HepG2 (cell line): ENCODE results near the gene GALNT10. TPM values are rescaled to one million over a fixed set of nuclear protein-coding genes. Genes with fewer than 3 reads are reported as not detected.

ENCODE experiments used
- AKNA ChIP-seq: sonication (generic); formaldehyde crosslinking; IDR thresholded peaks from 2 replicates; pipeline ENCODE4 v1.4.0; 2020; ENCODE audit warnings: missing genetic modification reagents, borderline replicate concordance
- CBFB ChIP-seq: sonication (generic); formaldehyde crosslinking; IDR thresholded peaks from 2 replicates; pipeline ENCODE4 v1.4.0; 2020; ENCODE audit warnings: missing genetic modification reagents
- GLMP ChIP-seq: sonication (generic); formaldehyde crosslinking; IDR thresholded peaks from 2 replicates; pipeline ENCODE4 v1.9.0; 2021; ENCODE audit warnings: missing genetic modification reagents, mild to moderate bottlenecking, borderline replicate concordance
- HDAC6 ChIP-seq: fragments of 200-600 bp; sonication (generic); IDR thresholded peaks from 2 replicates; pipeline ENCODE4 v1.7.0; 2017; ENCODE audit warnings: mild to moderate bottlenecking, antibody characterized with exemption, low read length, low read depth
- HNF4G ChIP-seq, 2 experiments: sonication (generic) in 1 of 2; formaldehyde crosslinking in 1 of 2; IDR thresholded peaks; 2 replicates each; pipeline versions ENCODE4 v1.4.0 to v1.6.1; 2011 to 2020; ENCODE audit warnings: borderline replicate concordance in 2 of 2, low read depth in 2 of 2, mild to moderate bottlenecking in 2 of 2, low read length in 1 of 2, missing genetic modification reagents in 1 of 2, moderate library complexity in 1 of 2
- MED8 ChIP-seq: sonication (generic); formaldehyde crosslinking; IDR thresholded peaks from 2 replicates; pipeline ENCODE4 v1.8.1; 2023; ENCODE audit warnings: mild to moderate bottlenecking, missing genetic modification reagents; ENCODE audit not compliant: insufficient replicate concordance
- NRL ChIP-seq: sonication (generic); formaldehyde crosslinking; IDR thresholded peaks from 2 replicates; pipeline ENCODE4 v1.5.0; 2020; ENCODE audit warnings: missing genetic modification reagents, mild to moderate bottlenecking, moderate library complexity, borderline replicate concordance
- PCBP2 ChIP-seq: fragments of 200-400 bp; formaldehyde crosslinking; optimal IDR thresholded peaks from 2 replicates; pipeline ENCODE3; 2018; ENCODE audit warnings: low read length, low read depth; ENCODE audit not compliant: poor library complexity, severe bottlenecking
- PHF5A ChIP-seq: IDR thresholded peaks from one replicate; pipeline ENCODE4 v1.6.1; 2018; ENCODE audit warnings: low read depth, missing genetic modification reagents; ENCODE audit not compliant: unreplicated experiment
- SRF ChIP-seq: IDR thresholded peaks from 2 replicates; pipeline ENCODE4 v1.6.1; 2011; ENCODE audit warnings: mild to moderate bottlenecking, low read depth, low read length, moderate library complexity
- ZBTB44 ChIP-seq: sonication (generic); formaldehyde crosslinking; IDR thresholded peaks from 2 replicates; pipeline ENCODE4 v1.4.0; 2020; ENCODE audit warnings: missing genetic modification reagents
- ZBTB49 ChIP-seq: sonication (generic); formaldehyde crosslinking; IDR thresholded peaks from 2 replicates; pipeline ENCODE4 v1.4.0; 2020; ENCODE audit warnings: missing genetic modification reagents, borderline replicate concordance
- ZFP82 ChIP-seq: sonication (generic); formaldehyde crosslinking; IDR thresholded peaks from 2 replicates; pipeline ENCODE4 v1.5.1; 2020; ENCODE audit warnings: mild to moderate bottlenecking, missing genetic modification reagents, borderline replicate concordance
- ZFY ChIP-seq: sonication (generic); formaldehyde crosslinking; IDR thresholded peaks from 2 replicates; pipeline ENCODE4 v1.4.0; 2020; ENCODE audit warnings: missing genetic modification reagents
- ZNF263 ChIP-seq: sonication (generic); formaldehyde crosslinking; IDR thresholded peaks from 2 replicates; pipeline ENCODE4 v1.4.0; 2020; ENCODE audit warnings: missing genetic modification reagents
- ZNF326 ChIP-seq: sonication (generic); formaldehyde crosslinking; IDR thresholded peaks from 2 replicates; pipeline ENCODE4 v1.4.0; 2020; ENCODE audit warnings: missing genetic modification reagents, borderline replicate concordance
- ZNF441 ChIP-seq: sonication (generic); formaldehyde crosslinking; IDR thresholded peaks from 2 replicates; pipeline ENCODE4 v1.7.0; 2021; ENCODE audit warnings: missing genetic modification reagents, borderline replicate concordance
- polyA plus RNA-seq, 8 experiments: library from polyadenylated mRNA; depleted of rRNA in 3 of 8; stranded (reverse) in 7 of 8; unstranded in 1 of 8; fragments of >200 nt; fragmentation: Illumina TruSeq in 4 of 8; extraction: Trizol in 4 of 8; gene quantifications; 2 replicates each; pipeline versions ENCODE4 v1.2.1 to v1.2.3, GENCODE V29; 2011 to 2016; ENCODE audit warnings: low read depth in 4 of 8, missing spikeins in 1 of 8, mixed read lengths in 1 of 8; ENCODE audit not compliant: insufficient read depth in 1 of 8
- total RNA-seq, 5 experiments: library from RNA; depleted of rRNA; stranded (reverse); fragments of >200 nt; fragmentation: Illumina TruSeq; extraction: Trizol; gene quantifications; 2 replicates each; pipeline ENCODE4 v1.2.3, GENCODE V29; 2016; ENCODE audit warnings: low read depth in 1 of 5

The GALNT10 gene
- total and polyA plus RNA-seq, 2 of the 13 experiments (the other 11 are each of a cell fraction or from before 2014, with no cell fraction given), result 8.1 to 11.2 TPM

GRCh38 chr5:154189819-154190594 lies 526 bp upstream of the GALNT10 start (continued):
- TF ChIP-seq ZBTB49 (CRISPR knock-in tag) (no peak), ZFP82 (CRISPR knock-in tag) (no peak), MED8 (CRISPR knock-in tag) (no peak), GLMP (CRISPR knock-in tag) (no peak), HNF4G (IDR thresholded peaks at IDR 0.05; ENCODE audit: borderline replicate concordance, low read depth, low read length) (no peak), HNF4G (CRISPR knock-in tag; IDR thresholded peaks at IDR 0.05; ENCODE audit: borderline replicate concordance, low read depth) (no peak), ZFY (CRISPR knock-in tag) (no peak), ZBTB44 (CRISPR knock-in tag) (no peak), PCBP2 (no peak), ZNF326 (CRISPR knock-in tag) (no peak), PHF5A (CRISPR knock-in tag) (no peak), AKNA (CRISPR knock-in tag) (no peak), NRL (CRISPR knock-in tag) (peak; percentile 36; the same call in 1 of the 2 replicates), ZNF263 (CRISPR knock-in tag) (no peak), CBFB (CRISPR knock-in tag) (no peak; the same call in 1 of the 2 replicates), HDAC6 (no peak), SRF (no peak), ZNF441 (CRISPR knock-in tag) (no peak)
